ENCODE measurements around the gene PDE4A.
"Not testable (repeated sequence)": the region's sequence is repeated elsewhere in the genome, so short reads cannot be mapped to it uniquely, and the experiment has no call there.

The PDE4A gene

DNA sequence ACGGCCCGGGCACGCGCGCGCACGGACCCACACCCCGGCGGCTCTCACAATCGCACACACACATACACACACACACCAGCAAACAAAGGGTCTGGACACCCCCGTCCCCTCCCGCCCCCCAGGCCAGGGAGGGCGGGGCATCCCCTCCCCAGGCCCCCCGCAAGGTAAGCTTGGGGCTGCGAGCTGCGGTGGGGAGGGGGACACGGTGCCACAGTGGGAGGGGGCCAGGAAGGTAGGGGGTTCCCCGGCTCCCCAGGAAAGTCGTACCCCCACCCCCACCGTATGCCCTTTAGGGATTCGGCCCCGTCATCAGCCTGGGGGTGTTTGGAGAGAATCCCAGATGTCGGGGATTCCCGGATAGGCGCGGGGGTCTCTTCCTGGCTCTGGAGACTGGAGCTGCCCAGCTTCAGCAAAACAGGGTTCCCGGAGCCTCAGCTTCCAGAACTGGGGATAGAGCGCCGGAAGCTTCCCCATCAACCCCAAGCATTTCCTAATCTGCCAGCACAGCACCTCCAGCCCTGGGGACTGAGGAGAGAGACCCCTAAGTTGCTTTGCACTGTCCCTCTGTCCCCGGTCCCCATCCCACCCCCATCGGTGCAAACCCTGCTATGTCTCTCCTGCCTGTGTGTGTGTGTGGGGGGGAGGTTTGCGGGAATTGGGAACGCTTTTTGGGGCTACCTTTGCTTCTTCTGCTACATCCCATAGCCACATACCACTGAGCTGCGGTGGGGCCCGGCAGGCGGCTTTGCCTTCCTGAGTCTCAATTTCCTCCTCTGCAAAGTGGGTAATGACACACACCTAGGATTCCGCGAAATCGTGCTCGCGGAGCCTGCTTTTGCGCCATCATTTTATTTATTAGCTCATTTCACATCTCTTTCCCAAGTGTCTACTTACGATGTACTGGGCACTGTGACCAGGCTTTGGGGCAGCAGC is 15.2 kb upstream of the PDE4A start:
- DNase-seq: no peak

DNA sequence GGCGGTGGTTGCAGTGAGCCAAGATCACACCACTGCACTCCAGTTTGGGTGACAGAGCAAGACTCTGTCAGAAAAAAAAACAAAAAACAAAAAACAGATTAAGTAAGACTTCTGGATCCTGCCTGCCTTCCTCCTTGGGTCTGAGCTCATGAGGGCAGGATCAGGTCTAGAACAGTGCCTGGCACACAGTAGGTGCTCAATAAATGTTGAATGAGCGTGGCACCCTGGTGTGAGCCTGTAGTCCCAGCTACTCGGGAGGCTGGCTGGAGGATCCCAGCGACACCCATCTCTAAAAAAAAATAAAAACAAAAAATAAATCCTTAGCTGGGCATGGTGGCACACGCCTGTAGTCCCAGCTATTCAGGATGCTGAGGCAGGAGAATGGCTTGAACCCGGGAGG is 14.1 kb upstream of the PDE4A start:
- DNase-seq: no peak

DNA sequence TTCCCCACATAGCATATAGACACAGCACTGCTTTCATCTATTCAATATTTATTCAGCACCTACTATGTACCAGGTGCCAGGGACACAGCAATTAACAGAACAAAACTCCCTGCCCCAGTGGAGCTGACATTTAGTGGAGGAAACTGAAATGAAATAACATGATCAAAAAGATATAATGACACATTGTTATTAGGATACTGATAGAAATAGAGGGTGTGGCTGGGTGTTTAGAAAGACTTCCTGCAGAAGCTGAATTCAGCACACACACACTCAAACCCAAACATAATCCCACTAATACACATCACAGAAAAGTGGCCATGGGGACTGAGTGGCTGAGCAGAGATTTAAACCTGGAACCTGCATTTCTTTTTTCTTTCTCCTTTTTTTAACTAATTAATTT is 13.2 kb upstream of the PDE4A start:
- no peak for DNase-seq

DNA sequence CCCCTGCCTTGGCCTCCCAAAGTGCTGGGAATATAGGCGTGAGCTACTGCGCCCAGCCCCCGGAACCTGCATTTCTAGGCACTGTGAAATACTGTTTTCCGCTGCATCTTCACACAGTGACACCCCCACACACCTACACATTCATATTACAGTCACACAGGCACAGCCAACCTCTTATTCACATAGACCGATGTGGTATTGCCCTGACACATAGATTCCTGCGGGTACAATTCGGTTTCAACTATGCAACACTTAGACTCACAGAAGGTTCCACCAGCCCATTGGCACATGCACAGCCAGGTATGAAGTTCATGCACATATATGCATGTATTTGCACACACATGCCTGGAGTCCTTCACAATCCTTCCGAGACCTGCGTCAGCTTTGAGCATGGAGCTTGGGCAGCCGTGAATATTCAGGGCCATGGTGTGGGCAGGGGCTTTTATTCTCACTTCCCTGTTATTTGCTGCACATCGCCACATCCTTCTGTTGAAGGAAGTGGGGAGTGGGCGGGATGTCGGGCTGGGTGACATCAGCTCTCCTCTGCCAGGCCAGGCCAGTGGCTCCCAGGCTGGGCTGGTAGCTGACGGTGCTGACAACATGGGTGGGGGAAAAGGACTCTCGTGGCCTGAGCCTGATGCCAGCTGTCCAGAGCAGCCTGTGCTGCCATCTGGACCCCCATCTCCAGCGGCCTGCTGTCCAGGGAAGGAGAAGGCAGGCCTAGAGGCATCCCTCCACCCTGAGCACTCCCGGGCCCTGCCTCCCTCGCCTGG is 11.6 kb upstream of the PDE4A start:
- DNase-seq: peak; percentile 56 to 59

DNA sequence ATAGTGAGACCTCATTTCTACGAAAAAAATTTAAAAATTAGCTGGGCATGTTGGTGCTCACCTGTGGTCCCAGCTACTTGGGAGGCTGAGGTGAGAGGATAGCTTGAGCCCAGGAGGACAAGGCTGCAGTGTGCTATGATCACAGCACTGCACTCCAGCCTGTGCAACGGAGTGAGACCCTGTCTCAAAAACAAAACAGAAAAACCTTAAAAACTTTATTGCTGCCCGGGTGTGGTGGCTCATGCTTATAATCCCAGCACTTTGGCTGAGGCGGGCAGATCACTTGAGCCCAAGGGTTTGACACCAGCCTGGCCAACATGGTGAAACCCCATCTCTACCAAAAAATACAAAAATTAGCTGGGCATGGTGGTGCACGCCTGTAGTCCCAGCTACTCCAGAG is 9.1 kb upstream of the PDE4A start:
- DNase-seq: not testable (repeated sequence)

DNA sequence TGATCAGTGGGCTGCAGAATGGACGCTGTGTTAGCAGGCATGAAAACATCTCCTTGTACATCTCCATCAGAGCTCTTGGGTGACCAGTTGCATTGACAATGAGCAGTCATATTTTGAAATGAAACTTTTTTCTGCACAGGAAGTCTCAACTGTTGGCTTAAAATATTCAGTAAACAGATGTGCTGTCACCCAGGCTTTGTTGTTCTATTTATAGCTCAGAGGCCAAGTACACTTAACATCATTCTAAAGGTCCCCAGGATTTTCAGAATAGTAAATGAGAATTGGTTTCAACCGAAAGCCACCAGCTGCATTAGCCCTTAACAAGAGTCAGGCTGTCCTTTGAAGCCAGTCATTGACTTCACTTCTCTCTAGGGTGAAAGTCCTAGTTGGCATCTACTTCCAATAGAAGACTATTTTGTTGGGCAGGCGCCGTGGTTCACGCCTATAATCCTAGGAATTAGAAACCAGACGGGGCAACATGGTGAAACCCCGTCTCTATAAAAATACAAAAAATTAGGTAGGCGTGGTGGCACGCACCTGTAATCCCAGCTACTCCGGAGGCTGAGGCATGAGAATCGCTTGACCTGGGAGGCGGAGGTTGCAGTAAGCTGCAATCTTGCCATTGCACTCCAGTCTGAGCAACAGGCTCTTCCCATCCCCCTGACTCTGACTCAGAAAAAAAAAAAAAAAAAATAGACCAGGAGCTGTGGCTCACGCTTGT is 7.9 kb upstream of the PDE4A start:
- DNase-seq: peak; percentile 16 to 30

DNA sequence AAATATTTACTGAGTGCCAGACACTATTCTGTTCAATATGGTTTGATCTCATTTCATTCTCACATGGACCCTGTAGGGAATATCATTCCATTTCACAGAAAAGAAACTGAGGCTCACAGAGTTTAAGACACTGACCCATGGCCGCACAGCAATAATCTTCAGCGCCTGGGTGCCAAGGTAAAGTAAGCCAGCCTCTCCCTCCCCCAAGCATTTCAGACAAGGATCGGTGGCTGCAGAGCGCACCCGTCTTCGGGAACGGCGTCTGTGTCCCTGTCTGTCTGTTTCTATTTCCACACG is 4.3 kb upstream of the PDE4A start:
- no peak for DNase-seq

DNA sequence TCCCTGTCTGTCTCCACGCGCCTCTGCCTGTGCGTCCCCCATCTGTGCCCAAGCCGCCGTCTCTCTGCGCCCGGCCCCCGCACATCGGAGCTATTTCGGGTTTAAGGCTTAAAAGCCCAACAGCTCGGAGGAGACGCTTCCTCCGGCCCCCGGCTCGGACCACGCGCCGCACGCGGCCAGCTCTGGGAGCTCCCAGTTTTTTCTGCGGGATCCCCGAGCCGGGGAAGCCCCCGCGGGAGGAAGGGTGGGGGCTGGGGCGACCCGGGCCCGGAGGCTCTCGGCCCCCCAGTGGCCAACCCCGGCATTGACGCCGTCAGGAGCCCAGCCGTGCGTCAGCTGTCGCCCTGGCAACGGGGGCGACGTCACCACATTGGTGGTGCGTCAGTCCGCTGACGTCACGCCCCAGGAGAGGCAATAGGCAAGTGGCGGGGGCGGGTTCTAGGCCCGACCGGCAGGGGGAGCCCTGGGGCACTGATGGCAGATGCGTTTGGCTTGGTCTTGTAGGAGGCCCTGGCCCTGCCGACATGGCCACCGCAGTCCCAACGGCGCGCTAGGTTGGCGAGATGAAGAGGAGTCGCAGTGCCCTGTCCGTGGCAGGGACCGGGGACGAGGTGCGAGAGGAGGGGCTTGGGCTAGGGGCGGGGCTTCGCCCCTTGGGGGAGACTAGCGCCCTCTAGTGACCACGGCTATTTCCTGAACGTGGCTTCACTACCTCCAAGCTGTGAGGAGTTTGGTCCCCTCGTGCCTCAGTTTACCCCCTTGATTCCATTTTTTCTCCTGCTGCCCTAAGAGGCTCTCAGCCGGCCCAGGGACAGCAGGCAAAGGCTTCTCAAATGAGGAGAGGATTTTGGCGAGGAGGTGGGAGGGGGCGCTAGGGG is 3.7 kb upstream of the PDE4A start:
- peak; percentile 88 to 93 for DNase-seq

DNA sequence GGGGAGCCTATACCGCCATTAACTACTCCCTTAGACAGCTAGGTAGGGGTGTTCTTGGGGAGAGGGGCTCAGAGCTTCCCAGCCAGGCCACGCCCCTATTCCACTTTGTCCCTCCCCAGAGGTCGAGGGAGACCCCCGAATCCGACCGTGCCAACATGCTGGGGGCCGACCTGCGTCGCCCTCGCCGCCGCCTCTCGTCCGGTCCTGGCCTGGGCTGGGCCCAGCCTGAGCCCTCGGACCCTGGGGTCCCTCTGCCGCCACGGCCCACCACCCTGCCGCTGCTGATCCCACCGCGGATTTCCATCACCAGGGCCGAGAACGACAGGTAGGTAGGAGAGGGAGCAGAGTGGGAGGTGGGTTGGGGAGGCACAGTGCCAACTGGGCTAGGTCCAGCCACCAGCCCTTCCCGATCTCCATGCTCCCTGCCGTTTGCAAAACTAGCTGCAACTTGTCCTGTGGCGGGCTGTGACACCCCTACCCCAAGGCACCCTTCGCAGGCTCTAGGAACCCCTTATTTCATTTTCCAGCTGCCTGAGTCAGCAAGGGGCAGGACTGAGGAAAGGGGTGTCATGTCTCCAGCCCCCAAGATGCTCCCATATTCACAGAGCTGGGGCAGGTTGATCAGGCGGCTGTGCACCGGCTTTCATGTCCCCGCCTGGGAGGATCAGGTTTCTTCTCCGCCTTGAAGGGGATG is 2.6 kb upstream of the PDE4A start:
- no peak for DNase-seq

DNA sequence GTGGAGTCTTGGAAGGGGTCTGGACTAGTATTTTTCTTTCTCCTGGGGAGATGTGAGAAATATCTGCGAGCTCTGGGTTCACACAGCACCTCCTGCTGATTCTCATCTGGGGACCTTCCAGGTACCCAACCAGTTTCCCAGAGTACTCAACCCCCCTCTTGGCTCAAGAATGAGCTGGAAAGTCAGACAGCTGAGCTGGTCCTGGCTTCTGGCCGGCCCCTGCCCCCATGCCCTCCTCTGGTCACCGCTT is 2.2 kb upstream of the PDE4A start:
- DNase-seq: no peak

DNA sequence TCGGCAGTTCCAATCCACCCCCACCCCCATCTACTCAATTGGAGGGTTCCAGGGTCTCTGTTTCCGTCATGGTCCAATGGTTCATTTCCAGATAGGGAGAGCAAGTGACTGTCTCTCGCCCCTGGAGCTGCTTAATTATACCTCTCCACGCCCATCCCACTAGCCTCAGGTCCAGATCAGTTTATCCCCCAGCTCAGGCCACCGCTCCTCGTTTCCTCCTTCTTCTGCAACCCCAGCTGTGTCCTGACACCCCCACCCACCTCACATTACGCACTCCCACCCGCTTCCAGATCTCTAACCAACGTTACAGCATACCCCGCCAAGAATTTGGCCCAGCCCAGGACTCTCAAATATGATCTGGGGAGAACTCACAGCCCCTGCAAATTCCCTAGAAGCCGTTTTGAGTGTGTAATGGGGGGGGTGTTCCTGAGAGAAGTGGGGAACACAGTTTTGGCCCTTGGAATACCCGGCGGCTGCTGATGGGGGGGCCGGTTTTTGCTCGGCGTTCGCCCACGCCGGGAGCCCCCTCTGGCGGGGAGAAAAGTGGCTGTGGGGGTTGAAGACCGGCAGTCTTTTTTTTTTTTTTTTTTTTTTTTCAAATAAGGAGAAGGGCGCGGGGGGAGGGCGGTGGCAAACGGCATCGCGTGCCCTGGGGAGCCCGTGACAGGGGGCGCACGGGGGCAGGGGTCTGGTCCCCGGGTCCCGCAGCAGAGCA is 1.7 kb upstream of the PDE4A start:
- DNase-seq: peak; percentile 34

DNA sequence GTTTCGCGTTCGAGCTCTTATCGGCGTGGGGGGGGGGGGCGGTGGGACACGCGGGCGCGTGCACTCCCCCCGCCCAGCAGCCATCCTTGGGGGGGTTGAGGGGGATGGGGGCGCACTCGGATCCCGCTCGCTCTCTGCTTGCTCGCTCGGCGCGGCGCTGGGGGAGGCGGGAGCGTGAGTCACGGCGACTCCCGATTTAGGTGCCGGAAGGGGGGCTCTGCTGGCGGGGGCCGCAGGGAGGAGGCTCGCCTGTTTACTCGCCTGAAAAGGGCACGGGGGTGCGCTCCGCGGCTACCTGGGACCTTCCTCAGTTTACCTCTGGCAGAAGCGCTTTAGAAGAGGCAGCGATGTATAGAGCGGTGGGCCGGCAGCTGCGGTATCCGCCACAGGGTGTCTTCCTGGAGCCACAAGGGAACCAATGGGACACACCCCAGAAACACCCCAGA is 1.1 kb upstream of the PDE4A start:
- DNase-seq: no peak

DNA sequence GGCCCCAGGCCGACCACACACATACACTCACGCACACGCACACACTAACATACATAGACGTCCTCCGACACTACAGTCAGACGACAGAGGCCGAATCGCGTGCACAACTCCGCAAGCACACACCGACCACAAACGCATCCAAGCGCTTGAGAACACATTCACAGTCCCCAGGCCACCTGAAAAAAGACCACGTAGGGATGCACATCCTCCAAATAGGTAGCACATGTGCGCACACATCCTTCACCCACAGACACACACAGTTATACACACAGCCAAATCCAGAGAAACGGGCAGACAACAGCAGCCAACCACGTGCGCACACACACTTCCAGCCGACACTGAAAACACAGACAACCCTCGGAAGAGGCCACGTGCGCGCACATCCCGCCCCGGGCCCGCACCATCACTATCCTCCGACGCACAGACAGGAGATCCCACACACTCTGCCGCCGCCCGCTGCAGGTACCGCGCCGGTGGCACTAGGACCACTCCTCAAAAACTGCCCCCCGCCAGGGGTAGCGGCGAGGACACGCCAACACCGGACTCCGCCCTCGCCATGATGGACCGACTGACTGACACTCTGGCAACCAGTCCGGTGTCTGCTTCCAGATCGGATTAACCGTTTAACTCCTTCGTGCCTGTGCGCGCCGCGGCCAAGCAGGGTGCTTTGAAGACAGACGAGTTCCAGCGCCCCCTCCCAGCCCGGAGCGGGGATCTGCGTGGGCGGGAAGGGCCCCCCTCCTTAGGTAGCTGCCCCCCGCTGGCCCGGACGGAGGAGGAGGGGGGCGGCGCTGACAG is 493 bp upstream of the PDE4A start:
- peak; percentile 82 to 89 for DNase-seq

DNA sequence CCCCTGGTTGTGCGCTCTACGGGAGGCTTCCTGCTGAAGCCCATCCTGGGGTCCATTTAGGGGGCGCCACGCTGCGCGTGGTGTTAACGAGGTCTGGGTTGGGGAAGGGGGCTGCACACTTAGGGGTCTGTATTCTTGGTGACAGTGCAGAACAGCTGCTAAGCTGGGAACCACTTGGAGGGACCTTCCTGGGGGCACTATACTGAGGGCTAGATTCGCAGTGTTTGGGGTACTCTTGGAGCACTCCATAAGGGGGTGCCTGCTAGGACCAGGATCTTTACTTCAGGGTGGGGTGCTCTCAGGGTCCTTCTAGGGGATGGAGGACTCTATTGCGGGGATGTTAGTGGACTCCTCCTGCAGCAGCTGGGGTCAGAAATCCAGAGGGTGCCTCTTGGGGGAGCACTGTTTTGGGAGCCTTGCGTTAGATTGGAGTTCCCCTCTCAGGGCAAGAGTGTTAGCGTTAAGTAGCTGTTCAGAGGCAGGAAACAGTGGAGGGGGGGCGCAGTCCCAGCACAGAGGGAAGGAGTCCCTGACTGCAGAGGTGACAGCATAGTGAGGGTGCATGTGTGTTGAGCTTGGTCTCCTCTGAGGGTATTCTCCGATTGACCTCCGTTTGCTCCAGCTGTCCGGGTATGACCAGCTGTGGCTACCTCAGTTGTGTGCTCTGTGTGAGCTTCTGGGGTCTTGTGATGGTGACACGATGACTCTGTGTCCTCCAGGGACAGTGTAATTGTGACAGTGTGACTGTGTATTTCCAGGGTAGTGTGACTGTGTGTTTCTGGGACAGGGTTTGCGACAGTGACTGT is 1.1 kb downstream of the PDE4A start:
- no peak for DNase-seq

DNA sequence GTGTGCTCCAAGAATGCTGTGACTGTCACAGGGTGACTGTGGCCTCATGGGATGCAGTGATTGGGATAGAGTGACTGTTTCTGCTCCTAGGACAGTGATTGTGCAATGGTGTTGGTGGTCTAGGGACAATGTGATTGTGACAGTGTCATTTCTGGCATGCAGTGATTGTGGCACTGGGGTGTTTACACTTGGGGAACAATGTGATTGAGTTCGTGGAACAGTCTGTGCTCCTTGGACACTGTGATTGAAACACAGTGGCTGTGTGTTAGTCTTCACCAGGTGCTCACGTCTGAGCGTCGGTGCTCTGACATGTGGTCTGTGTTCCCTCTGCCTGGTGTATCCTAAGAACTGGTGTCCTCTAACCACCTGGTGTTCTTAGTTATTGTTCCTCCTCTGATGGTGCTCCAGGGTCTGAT is 1.7 kb downstream of the PDE4A start:
- no peak for DNase-seq

DNA sequence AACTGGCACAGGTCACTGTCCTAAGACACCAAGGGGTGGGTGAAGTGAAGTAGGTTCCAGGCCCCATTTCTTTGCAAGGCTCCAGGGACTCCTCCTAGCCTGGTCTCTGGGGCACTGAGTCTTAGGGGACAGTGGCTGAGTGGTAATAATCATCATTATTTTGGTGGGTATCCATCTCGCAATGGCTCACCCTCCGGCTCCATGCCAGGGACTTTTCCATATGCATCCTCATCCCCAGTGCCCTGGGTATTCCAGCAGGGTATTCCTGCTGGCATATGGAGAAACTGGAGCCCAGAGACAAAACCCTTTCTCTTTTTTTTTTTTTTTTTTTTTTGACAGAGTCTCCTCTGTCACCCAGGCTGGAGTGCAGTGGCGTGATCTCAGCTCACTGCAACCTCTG is 2.5 kb downstream of the PDE4A start:
- DNase-seq: no peak

DNA sequence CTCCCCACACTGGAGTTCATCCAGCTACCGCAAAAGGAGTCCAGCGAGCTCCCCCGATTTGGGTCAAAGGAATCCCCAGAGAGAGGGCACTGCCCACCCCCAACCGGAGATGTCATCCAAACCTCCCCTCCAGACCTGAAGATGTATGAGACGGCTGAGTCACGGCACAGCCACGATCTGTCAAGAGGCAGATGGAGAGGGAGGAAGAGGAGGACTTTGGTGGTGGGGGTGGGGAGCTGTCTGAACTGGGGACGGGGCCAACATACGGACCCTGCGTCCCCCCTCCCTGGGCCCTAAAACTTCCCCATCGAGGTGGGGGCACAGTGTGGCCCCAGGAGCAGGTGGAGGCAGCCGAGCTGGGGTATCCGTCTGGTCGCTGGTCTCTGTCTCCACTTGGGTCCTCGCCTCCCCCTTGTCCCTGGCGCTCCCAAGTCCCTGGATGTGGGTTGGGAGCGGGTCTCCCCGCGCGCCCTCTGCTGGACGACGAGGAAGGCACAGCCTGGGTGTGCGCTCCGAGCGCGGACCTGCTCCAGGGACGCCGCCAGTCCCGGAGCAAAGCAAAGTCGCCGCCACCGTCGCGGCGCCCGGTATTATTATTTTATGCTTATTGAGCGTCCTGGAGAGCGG is 3.8 kb downstream of the PDE4A start:
- DNase-seq: peak; percentile 64

DNA sequence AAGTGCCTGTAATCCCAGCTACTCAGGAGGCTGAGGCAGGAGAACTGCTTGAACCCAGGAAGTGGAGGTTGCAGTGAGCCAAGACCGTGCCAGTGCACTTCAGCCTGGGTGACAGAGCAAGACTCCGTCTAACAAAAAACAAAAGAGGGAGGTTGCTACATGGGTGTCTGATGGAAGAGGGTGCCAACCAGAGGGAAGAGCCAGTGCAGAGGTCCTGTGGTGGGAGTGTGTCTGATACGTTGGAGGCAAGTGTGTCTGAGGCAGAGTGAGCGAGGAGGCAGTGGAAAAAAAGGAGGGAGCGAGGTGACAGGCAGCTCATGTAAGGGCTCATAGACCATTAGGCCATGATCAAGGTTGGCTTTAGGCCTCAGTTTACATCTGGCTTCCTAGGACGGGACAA is 6.8 kb downstream of the PDE4A start:
- DNase-seq: no peak

DNA sequence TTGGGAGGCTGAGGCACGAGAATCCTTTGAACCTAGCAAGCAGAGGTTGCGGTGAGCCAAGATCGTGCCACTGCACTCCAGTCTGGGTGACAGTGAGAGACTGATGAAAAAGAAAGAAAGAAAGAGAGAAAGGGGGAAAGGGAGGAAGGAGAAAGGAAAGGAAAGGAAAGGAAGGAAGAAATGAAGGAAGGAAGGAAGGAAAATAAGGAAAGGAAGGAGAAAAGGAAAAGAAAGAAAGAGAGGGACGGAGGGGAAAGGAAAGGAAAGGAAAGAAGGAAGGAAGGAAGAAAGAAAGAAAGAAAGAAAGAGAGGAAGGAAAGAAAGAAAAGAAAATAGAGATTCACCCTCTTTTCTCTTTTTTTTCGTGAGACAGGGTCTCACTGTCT is 8.7 kb downstream of the PDE4A start:
- DNase-seq: no peak

Data from Kasumi-1 (cell line).